Brain pericyte (primary cell): ENCODE results near the gene DDR2.

ENCODE experiments used
- DNase-seq: peaks from one replicate; pipeline ENCODE4 v3.0.0-alpha.2; 2012; ENCODE audit warnings: low read depth, low spot score

Gene DDR2

GRCh38 chr1:162629651-162630050, 2.6 kb upstream of the DDR2 start:
- DNase-seq: no peak

DNA sequence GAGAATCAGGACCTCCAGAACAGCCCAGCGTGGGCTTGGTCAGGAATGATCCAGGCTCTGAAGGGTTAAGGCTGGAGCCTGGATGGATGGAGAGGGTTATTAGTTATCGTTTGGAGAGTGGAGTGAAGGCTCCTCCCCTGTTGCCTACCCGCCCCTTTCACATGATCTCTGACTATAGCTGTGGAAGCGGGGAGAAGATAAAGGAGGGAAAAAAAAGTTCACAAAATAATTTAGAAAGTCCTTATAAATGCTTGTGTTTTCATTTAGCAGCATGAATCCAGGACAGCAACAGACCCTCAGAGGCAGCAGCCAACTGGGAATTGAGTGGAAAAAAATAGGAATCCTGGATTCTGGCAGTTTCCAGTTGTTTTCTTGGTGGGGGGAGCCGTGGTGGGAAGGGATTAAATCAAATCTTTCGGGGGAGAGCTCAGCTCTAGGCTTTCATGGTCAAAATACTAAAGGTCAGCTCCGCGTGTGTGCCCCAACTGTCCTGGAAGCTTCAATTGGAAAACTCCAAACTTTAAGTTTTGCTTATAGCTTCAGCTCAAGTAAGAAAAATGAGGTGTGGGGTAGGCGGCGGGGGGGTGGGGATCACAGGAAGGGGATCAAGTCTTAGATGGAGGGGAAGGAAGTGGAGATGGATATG, 595 bp upstream of the DDR2 start:
- no peak for DNase-seq

- no peak for DNase-seq
Observed at GRCh38 chr1:162632698-162633080, 425 bp downstream of the DDR2 start.

- DNase-seq: no peak
Observed at GRCh38 chr1:162633081-162633762, 958 bp downstream of the DDR2 start.

- no peak for DNase-seq
Observed at GRCh38 chr1:162635418-162635817, 3.2 kb downstream of the DDR2 start.

- DNase-seq: no peak
Observed at GRCh38 chr1:162639718-162640117, 7.5 kb downstream of the DDR2 start.

- DNase-seq: no peak
Observed at GRCh38 chr1:162641114-162641513, 8.8 kb downstream of the DDR2 start.

DNA sequence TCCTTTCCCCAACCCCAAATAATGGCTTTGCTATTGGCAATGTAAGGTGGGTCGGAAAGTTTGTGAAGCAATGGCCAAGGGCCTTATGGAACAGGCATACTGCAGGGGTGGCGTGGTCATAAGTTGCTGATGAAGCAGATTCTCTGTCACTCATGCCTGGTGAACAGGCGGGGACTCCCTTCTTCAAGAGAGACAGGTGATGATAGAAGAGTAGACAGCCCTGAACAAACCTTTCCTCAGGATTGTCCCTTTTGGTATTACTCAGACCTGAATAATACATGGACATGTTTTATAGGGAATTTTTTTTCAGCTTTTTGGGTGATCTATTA, 12.7 kb downstream of the DDR2 start:
- DNase-seq: no peak

- DNase-seq: no peak
Observed at GRCh38 chr1:162645666-162646065, 13.4 kb downstream of the DDR2 start.

DNA sequence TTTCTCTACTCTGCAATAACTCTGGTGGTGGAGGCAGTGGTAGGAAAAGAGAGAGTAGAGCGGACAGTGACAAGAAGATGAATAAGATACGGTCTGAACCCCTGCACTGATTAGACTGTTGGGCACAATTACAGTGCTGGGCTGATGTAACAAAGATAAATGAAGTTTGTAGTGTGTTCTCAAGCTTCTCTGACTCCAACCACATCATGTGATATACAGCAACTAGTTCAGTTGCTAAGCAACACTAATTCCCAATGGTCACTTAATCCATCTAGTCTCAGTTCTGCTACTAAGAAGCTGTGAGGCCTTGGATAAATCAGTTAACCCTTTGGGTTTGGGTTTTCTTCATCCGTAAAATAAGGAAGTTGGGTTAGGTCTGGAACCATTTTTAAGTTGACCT, 17.3 kb downstream of the DDR2 start:
- no peak for DNase-seq

DNA sequence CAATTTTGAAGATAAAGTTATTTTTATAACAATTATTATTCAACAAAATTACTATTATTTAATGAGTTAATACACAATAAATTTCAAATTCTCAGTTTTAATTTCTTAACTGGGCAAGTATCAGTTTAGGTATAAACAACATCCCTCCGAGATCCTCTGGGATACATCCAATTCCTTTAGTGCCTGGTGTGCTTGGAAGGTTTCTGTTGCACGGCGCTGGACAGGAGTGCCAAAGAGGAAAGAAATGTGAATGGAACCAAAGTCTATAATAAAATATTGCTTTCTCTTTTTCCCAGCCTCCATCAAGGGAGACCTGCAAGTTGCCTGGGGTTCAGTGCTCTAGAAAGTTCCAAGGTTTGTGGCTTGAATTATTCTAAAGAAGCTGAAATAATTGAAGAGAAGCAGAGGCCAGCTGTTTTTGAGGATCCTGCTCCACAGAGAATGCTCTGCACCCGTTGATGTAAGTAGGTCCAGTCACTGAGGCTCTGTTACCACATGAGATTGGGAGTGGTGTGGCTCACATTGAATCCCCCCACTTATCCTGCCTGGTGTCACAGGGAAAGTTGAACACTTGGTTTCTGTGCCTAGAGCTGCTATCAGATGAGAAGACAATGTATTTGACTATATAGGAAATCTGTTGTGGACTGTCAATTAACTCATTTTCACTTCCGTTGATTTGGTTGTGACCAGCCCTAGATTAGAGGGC, 22.8 kb downstream of the DDR2 start:
- no peak for DNase-seq

DNA sequence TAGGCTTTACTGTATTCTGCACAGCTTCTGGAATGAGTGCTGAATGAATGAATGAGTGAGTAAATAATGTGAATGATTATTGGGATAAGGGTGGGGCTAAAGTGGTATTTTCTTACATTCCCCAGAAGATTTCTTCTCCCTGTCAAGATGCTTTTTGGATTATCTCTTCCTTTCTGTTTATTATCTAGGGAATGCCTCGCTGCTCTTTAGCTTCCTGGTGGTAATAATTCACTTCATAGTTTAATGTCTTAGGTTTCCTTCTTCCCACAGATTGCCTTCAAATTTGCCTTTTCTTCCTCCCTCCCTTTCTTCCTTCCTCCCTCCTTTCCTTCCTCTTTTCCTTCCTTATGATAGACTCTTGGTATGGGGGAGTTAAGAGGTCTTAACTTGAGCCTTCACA, 24.0 kb downstream of the DDR2 start:
- no peak for DNase-seq

DNA sequence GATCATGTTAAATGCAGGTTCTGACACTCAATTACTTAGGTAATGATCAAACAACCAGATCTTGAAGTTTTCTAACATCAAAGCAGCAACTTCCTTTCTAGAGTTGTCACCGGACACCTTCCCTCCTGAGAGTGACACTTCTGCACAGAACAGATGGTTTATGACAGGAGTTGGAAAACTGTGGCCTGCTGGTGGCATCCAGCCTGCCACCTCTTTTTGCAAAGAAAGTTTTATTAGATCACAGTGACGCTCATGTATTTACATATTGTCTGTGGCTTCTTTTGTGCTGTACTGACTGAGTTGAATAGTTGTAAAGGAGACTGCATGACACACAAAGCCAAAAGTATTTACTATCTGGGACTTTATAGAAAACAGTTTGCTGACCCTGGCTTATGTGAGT, 28.3 kb downstream of the DDR2 start:
- no peak for DNase-seq

DNA sequence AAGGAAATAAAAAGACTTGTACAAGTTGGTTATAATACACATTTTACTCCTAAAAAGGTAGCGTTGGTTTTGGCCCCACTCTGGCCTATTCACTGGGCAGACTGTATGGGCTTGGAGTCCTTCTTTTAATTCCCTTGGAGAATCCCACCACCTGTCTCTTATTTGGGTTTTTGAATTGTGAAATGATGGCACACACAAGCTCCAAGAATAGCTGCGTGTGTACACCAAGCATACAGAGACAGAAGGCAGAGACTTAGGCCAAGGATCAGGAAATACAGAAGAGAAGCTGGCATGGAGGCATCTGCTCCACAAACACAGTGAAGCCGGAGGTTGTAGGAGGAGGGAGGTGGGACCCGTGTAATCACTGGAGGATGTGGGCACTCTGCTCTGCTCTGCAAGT, 29.1 kb downstream of the DDR2 start:
- no peak for DNase-seq

DNA sequence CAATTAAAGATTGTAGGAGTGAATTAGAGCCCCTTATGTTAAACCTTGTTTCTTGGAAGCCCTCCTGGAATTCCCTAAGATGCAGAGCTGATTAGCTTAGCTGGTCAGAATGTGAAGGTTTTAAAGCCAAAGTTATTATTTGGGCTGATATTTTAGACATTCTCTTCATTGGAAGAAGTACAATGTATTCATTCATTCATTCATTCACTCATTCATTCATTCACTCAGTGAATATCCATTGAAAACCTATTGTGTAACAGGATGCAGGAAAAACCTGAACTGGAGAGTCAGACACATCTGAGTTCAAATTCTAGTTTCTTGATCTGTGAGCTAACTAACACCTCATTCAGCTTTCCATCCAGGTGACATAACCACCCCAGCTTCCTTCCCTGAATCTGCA, 29.7 kb downstream of the DDR2 start:
- DNase-seq: no peak

- DNase-seq: no peak
Observed at GRCh38 chr1:162663086-162663485, 30.8 kb downstream of the DDR2 start.

- no peak for DNase-seq
Observed at GRCh38 chr1:162663589-162664106, 31.4 kb downstream of the DDR2 start.

DNA sequence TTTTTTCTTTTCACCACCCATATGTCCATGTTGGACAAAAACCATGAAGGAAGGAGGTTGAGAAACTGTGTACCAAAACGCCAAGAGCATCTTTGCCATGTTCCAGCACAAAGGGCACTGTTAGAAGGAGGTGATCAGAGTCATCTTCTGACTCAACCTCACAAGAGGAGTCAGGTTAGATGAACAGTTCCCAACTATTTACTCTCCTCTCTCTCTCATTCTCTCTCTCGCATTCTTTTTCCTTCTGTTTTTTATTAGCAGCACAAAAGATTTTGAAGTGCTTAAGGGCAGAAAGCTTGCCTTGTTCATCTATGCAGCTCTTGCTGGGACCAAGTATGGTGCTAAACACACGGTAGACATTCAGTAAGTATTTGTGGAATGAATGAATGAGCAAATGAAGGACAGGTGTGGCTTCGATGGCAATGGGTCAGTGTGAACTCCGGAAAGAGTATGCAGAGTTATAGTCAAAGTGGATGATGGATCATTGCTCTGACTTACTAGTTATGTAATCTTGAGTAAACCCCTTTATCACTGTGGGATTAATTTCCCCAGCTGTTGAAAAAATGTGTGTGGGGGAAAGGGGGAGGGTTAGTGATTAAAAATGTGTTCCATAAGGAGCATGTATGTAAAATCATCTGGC, 33.9 kb downstream of the DDR2 start:
- no peak for DNase-seq

GRCh38 chr1:162667381-162668080, 35.3 kb downstream of the DDR2 start:
- no peak for DNase-seq

- no peak for DNase-seq
Observed at GRCh38 chr1:162670928-162671663, 38.8 kb downstream of the DDR2 start.
